Mononuclear cell (primary cell): ENCODE measurements around the gene DOCK9. TPM values are rescaled to one million over a fixed set of nuclear protein-coding genes. Genes with fewer than 3 reads are reported as not detected.

Experiments
- H3K27me3 ChIP-seq: 2 replicates; pipeline ENCODE4 v1.6.0; 2011; ENCODE audit warnings: low read length, control low read depth; ENCODE audit not compliant: insufficient read depth
- H3K4me1 ChIP-seq: 2 replicates; pipeline ENCODE4 v1.5.1; 2011; ENCODE audit warnings: mild to moderate bottlenecking, low read length, control low read depth; ENCODE audit not compliant: insufficient read depth
- H3K4me3 ChIP-seq: 2 replicates; pipeline ENCODE4 v1.5.1; 2011; ENCODE audit warnings: mild to moderate bottlenecking, low read length, moderate library complexity
- H3K9me3 ChIP-seq: 2 replicates; pipeline ENCODE4 v1.5.1; 2011; ENCODE audit warnings: low read depth, mild to moderate bottlenecking, control low read depth, low read length
- total RNA-seq: library from RNA; depleted of rRNA; stranded (reverse); fragments of >200 nt; gene quantifications from one replicate; pipeline ENCODE4 v1.2.3, GENCODE V29; 2012

Gene DOCK9
- total RNA-seq, 1 donor = 54.9 TPM

GRCh38 chr13:98871727-98872126 is 106.1 kb downstream of the DOCK9 start:
- H3K4me1 ChIP-seq = peaks cover 5% of the 10 kb centered on the region

GRCh38 chr13:98869408-98870090 is 108.3 kb downstream of the DOCK9 start:
- no peaks in the 10 kb centered on the region for H3K27me3 ChIP-seq
- peaks cover 5% of the 10 kb centered on the region for H3K9me3 ChIP-seq
- H3K4me3 ChIP-seq = no peak overlapping the region
- no peaks in the 10 kb centered on the region for H3K4me1 ChIP-seq

More at GRCh38 chr13:98871727-98872126, 106.1 kb downstream of the DOCK9 start:
- Histone ChIP-seq H3K27me3 (no peaks in the 10 kb centered on the region), H3K9me3 (peaks cover 5% of the 10 kb centered on the region), H3K4me3 (no peak overlapping the region)

GRCh38 chr13:98868932-98869331 is 108.9 kb downstream of the DOCK9 start:
- H3K27me3 ChIP-seq = no peaks in the 10 kb centered on the region
- no peaks in the 10 kb centered on the region for H3K4me1 ChIP-seq
- peaks cover 5% of the 10 kb centered on the region for H3K9me3 ChIP-seq
- no peak overlapping the region for H3K4me3 ChIP-seq

GRCh38 chr13:98866882-98867281 is 111.0 kb downstream of the DOCK9 start:
- H3K27me3 ChIP-seq = no peaks in the 10 kb centered on the region
- no peaks in the 10 kb centered on the region for H3K9me3 ChIP-seq
- H3K4me1 ChIP-seq = no peaks in the 10 kb centered on the region
- no peak overlapping the region for H3K4me3 ChIP-seq

GRCh38 chr13:98860491-98860890 is 117.4 kb downstream of the DOCK9 start:
- no peaks in the 10 kb centered on the region for H3K27me3 ChIP-seq
- H3K9me3 ChIP-seq = no peaks in the 10 kb centered on the region
- no peaks in the 10 kb centered on the region for H3K4me1 ChIP-seq
- H3K4me3 ChIP-seq = no peak overlapping the region

- no peaks in the 10 kb centered on the region for H3K4me1 ChIP-seq
- no peaks in the 10 kb centered on the region for H3K9me3 ChIP-seq
- no peaks in the 10 kb centered on the region for H3K27me3 ChIP-seq
- H3K4me3 ChIP-seq = no peak overlapping the region
Observed at GRCh38 chr13:98858191-98858590, 119.7 kb downstream of the DOCK9 start.

- Histone ChIP-seq H3K27me3 (no peaks in the 10 kb centered on the region), H3K4me1 (no peaks in the 10 kb centered on the region), H3K4me3 (no peak overlapping the region), H3K9me3 (no peaks in the 10 kb centered on the region)
Observed at GRCh38 chr13:98856983-98857382, 120.9 kb downstream of the DOCK9 start.

- Histone ChIP-seq H3K27me3 (no peaks in the 10 kb centered on the region), H3K9me3 (no peaks in the 10 kb centered on the region), H3K4me1 (no peaks in the 10 kb centered on the region), H3K4me3 (no peak overlapping the region)
Observed at GRCh38 chr13:98854448-98854847, 123.4 kb downstream of the DOCK9 start.

- H3K27me3 ChIP-seq = no peaks in the 10 kb centered on the region
- H3K4me1 ChIP-seq = no peaks in the 10 kb centered on the region
- H3K9me3 ChIP-seq = no peaks in the 10 kb centered on the region
- H3K4me3 ChIP-seq = no peak overlapping the region
Observed at GRCh38 chr13:98853771-98854221, 124.1 kb downstream of the DOCK9 start.

GRCh38 chr13:98851276-98851675 is 126.6 kb downstream of the DOCK9 start:
- H3K4me3 ChIP-seq = no peak overlapping the region
- H3K27me3 ChIP-seq = no peaks in the 10 kb centered on the region
- no peaks in the 10 kb centered on the region for H3K9me3 ChIP-seq
- no peaks in the 10 kb centered on the region for H3K4me1 ChIP-seq

- Histone ChIP-seq H3K27me3 (no peaks in the 10 kb centered on the region), H3K4me3 (no peak overlapping the region), H3K4me1 (no peaks in the 10 kb centered on the region), H3K9me3 (no peaks in the 10 kb centered on the region)
Observed at GRCh38 chr13:98848746-98849145, 129.1 kb downstream of the DOCK9 start.

- H3K9me3 ChIP-seq = no peaks in the 10 kb centered on the region
- H3K4me3 ChIP-seq = no peak overlapping the region
- no peaks in the 10 kb centered on the region for H3K4me1 ChIP-seq
- no peaks in the 10 kb centered on the region for H3K27me3 ChIP-seq
Observed at GRCh38 chr13:98847780-98848179, 130.1 kb downstream of the DOCK9 start.

- no peaks in the 10 kb centered on the region for H3K9me3 ChIP-seq
- no peak overlapping the region for H3K4me3 ChIP-seq
- no peaks in the 10 kb centered on the region for H3K27me3 ChIP-seq
- H3K4me1 ChIP-seq = no peaks in the 10 kb centered on the region
Observed at GRCh38 chr13:98846986-98847385, 130.9 kb downstream of the DOCK9 start.

GRCh38 chr13:98846521-98846920 is 131.3 kb downstream of the DOCK9 start:
- Histone ChIP-seq H3K4me1 (no peaks in the 10 kb centered on the region), H3K9me3 (no peaks in the 10 kb centered on the region), H3K27me3 (no peaks in the 10 kb centered on the region), H3K4me3 (no peak overlapping the region)

GRCh38 chr13:98845742-98846141 is 132.1 kb downstream of the DOCK9 start:
- Histone ChIP-seq H3K9me3 (no peaks in the 10 kb centered on the region), H3K4me1 (no peaks in the 10 kb centered on the region), H3K27me3 (no peaks in the 10 kb centered on the region), H3K4me3 (no peak overlapping the region)

GRCh38 chr13:98844021-98844420 is 133.8 kb downstream of the DOCK9 start:
- Histone ChIP-seq H3K4me1 (no peaks in the 10 kb centered on the region), H3K4me3 (no peak overlapping the region), H3K9me3 (no peaks in the 10 kb centered on the region), H3K27me3 (no peaks in the 10 kb centered on the region)
